BLaER1 (cell line): ENCODE measurements around the gene ROCK2.

Experiments used
- H3K27ac ChIP-seq: shearing (Covaris generic); formaldehyde crosslinking; 2 replicates; pipeline ENCODE4 v1.8.1; 2022
- H3K27me3 ChIP-seq: shearing (Covaris generic); formaldehyde crosslinking; 2 replicates; pipeline ENCODE4 v1.8.1; 2022
- H3K36me3 ChIP-seq: shearing (Covaris generic); formaldehyde crosslinking; 2 replicates; pipeline ENCODE4 v1.8.1; 2022
- H3K4me1 ChIP-seq: shearing (Covaris generic); formaldehyde crosslinking; 2 replicates; pipeline ENCODE4 v1.8.1; 2022
- H3K4me2 ChIP-seq: shearing (Covaris generic); formaldehyde crosslinking; 2 replicates; pipeline ENCODE4 v1.8.1; 2022
- H3K4me3 ChIP-seq: shearing (Covaris generic); formaldehyde crosslinking; 2 replicates; pipeline ENCODE4 v1.8.1; 2022
- H3K9ac ChIP-seq: shearing (Covaris generic); formaldehyde crosslinking; 2 replicates; pipeline ENCODE4 v1.8.1; 2022
- H3K9me3 ChIP-seq: shearing (Covaris generic); formaldehyde crosslinking; 2 replicates; pipeline ENCODE4 v1.8.1; 2022
- H4K20me1 ChIP-seq: shearing (Covaris generic); formaldehyde crosslinking; 2 replicates; pipeline ENCODE4 v1.8.1; 2022
- Cebpa-rat ChIP-seq: shearing (Covaris generic); IDR thresholded peaks from 2 replicates; pipeline ENCODE4 v1.8.1; 2022

Gene ROCK2

GRCh38 chr2:11368059-11368572 is 23.7 kb upstream of the ROCK2 start:
- Histone ChIP-seq H3K27me3 (no peaks in the 10 kb centered on the region), H4K20me1 (no peaks in the 10 kb centered on the region), H3K4me3 (no peak overlapping the region), H3K36me3 (no peaks in the 10 kb centered on the region), H3K4me1 (peaks cover 28% of the 10 kb centered on the region), H3K9ac (no peak overlapping the region), H3K4me2 (peak overlapping the region; percentile 51), H3K27ac (no peak overlapping the region), H3K9me3 (no peaks in the 10 kb centered on the region)
- TF ChIP-seq Cebpa-rat, result no peak

DNA sequence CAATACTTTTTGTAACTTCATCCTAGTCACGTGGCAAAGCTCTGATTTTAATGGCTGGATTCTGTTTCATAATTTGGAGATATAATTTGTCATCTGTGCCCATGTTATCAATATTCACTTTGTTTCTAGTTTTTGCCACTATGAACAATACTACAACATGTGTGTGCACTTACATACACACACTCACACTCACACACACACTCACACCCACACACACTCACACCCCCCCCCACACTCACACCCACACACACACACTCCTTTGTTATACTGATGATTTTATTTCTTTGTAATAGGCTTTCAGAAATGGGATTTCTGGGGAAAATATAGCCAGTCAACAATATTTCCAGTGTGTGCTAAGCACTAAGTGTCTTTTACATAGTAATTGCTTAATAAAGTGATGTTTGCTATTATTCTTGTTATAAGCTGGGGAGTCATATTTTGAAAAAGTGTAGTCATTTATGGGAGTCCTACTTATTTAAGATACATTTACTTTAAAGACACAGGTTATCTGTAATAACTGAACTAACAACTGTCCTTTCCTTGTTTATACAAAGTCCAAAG is 22.8 kb upstream of the ROCK2 start:
- Histone ChIP-seq H4K20me1 (no peaks in the 10 kb centered on the region), H3K4me1 (peaks cover 19% of the 10 kb centered on the region), H3K27me3 (no peaks in the 10 kb centered on the region), H3K36me3 (no peaks in the 10 kb centered on the region), H3K9ac (no peak overlapping the region), H3K4me3 (no peak overlapping the region), H3K9me3 (no peaks in the 10 kb centered on the region), H3K27ac (no peak overlapping the region), H3K4me2 (peak overlapping the region; percentile 51)
- TF ChIP-seq Cebpa-rat, result no peak

DNA sequence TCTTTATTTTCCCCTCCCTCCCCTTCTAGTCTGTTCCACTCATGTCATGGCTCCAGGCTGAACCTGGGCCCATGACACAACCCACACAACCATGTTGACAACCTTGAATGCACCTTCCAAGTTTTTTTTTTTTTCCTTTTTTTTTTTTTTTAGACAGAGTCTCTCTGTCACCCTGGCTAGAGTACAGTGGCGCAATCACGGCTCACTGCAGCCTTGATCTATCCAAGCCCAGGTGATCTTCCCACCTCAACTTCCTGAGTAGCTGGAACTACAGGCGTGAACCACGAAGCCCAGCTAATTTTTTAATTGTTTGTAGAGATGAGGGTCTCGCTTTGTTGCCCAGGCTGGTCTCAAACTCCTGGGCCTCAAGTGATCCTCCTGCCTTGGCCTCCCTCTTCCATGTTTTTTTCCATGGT is 21.9 kb upstream of the ROCK2 start:
- H3K9me3 ChIP-seq, result no peaks in the 10 kb centered on the region
- no peaks in the 10 kb centered on the region for H3K36me3 ChIP-seq
- no peak overlapping the region for H3K4me3 ChIP-seq
- H3K4me2 ChIP-seq, result no peak overlapping the region
- no peak overlapping the region for H3K9ac ChIP-seq
- H3K4me1 ChIP-seq, result peaks cover 10% of the 10 kb centered on the region
- H4K20me1 ChIP-seq, result no peaks in the 10 kb centered on the region
- no peaks in the 10 kb centered on the region for H3K27me3 ChIP-seq
- no peak for TF ChIP-seq Cebpa-rat
- no peak overlapping the region for H3K27ac ChIP-seq

DNA sequence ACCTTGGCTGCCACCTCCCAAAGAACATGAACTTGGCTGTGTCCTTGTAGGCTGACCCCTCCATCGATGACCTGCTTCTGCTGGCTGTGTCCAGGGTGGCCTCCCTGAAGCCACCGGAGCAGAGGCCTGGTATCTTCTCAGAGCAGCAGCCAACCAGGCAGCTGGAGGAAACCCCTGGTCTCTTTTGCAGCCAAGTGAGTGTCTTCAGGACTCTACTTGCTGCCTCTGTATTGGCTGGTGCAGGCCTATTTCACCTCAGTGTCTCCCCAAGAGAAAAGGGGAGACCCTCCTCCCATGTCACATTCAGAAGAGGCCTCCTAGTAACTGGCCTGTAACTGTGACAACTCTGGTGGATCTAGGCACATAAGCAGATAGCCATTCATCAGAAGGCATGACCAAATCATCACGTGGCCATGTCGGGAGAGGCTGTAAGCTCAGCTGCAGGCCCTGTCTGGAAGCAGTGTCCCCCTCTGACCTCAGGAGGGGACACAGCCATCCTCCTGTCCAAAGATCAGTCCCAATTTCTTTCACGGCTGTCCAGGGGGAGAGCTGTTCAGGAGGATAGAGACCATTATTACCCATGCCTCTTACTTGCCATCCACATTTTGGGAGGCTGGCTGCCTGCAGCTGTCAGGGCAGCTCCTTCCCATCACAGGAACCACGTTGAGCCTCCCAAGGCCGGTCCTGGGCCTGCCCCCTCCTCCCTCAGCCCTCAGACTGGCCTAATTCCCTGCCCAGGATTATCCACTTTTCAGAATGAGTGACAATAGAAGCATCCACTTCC is 20.9 kb upstream of the ROCK2 start:
- no peak overlapping the region for H3K9ac ChIP-seq
- no peak for TF ChIP-seq Cebpa-rat
- no peaks in the 10 kb centered on the region for H3K27me3 ChIP-seq
- H3K9me3 ChIP-seq, result no peaks in the 10 kb centered on the region
- peaks cover 10% of the 10 kb centered on the region for H3K4me1 ChIP-seq
- no peaks in the 10 kb centered on the region for H4K20me1 ChIP-seq
- H3K36me3 ChIP-seq, result no peaks in the 10 kb centered on the region
- H3K4me3 ChIP-seq, result no peak overlapping the region
- no peak overlapping the region for H3K27ac ChIP-seq
- H3K4me2 ChIP-seq, result no peak overlapping the region

GRCh38 chr2:11364565-11364887 is 20.1 kb upstream of the ROCK2 start:
- Histone ChIP-seq H3K36me3 (no peaks in the 10 kb centered on the region), H3K9ac (no peak overlapping the region), H3K9me3 (no peaks in the 10 kb centered on the region), H3K4me2 (no peak overlapping the region), H3K27ac (no peak overlapping the region), H4K20me1 (no peaks in the 10 kb centered on the region), H3K27me3 (no peaks in the 10 kb centered on the region), H3K4me1 (peaks cover 10% of the 10 kb centered on the region), H3K4me3 (no peak overlapping the region)
- TF ChIP-seq Cebpa-rat, result no peak

- H3K27ac ChIP-seq, result no peak overlapping the region
- no peaks in the 10 kb centered on the region for H3K27me3 ChIP-seq
- no peak overlapping the region for H3K9ac ChIP-seq
- TF ChIP-seq Cebpa-rat, result no peak
- peaks cover 10% of the 10 kb centered on the region for H3K4me1 ChIP-seq
- no peaks in the 10 kb centered on the region for H3K9me3 ChIP-seq
- H4K20me1 ChIP-seq, result no peaks in the 10 kb centered on the region
- H3K36me3 ChIP-seq, result no peaks in the 10 kb centered on the region
- H3K4me2 ChIP-seq, result no peak overlapping the region
- H3K4me3 ChIP-seq, result no peak overlapping the region
Observed at GRCh38 chr2:11363868-11364564, 19.6 kb upstream of the ROCK2 start.

DNA sequence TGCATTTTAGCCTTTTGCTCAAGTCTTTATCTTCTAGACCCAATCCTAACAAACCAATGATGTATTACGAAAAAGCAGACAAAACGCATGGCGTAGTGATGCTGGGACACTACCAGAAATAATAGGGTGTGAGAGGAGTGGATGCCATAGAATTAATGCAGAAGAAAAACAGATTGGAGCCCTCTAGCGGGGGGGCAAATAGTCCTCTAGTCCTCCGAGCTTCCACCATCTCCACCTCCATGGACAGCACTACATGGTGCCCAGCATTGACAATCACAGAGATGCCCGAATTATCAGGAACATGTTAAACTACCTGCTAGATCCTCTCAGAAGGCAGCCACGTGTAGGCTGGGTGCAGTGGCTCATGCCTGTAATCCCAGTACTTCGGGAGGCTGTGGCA is 15.4 kb upstream of the ROCK2 start:
- Histone ChIP-seq H3K9ac (no peak overlapping the region), H3K9me3 (no peaks in the 10 kb centered on the region), H3K36me3 (no peaks in the 10 kb centered on the region), H3K4me2 (no peak overlapping the region), H3K27ac (no peak overlapping the region), H3K4me1 (no peaks in the 10 kb centered on the region), H3K27me3 (no peaks in the 10 kb centered on the region), H3K4me3 (no peak overlapping the region), H4K20me1 (no peaks in the 10 kb centered on the region)
- TF ChIP-seq Cebpa-rat, result no peak

DNA sequence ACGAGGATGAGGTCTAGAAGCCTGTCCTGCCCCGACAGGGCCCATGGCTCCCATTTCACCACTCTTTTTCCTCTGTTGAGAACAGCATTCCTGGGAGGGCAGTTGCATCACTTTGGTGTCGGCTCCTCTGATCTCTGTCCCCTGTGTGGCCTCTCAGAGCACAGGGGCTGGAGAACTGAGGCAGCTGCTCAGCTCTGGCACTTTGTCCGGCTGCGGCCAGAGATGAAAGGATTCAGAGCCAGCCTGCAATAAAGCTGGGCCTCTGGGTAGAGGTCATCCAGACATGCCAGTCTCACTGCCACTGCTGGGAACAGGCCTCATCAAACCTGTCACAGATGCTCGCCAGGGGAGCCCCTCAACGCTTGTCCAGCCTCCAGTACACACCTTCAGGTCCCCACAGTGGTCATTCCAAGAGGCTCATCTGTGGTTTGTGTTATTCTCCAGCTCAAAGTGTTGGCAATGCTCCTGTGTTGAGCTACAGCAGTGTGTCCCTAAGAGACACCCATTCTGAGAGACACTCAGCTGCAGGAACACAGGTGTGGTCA is 13.1 kb upstream of the ROCK2 start:
- Histone ChIP-seq H3K4me2 (no peak overlapping the region), H3K27me3 (no peaks in the 10 kb centered on the region), H3K36me3 (no peaks in the 10 kb centered on the region), H3K4me1 (no peaks in the 10 kb centered on the region), H3K4me3 (no peak overlapping the region), H3K9me3 (no peaks in the 10 kb centered on the region), H4K20me1 (no peaks in the 10 kb centered on the region), H3K27ac (no peak overlapping the region), H3K9ac (no peak overlapping the region)
- TF ChIP-seq Cebpa-rat, result no peak

DNA sequence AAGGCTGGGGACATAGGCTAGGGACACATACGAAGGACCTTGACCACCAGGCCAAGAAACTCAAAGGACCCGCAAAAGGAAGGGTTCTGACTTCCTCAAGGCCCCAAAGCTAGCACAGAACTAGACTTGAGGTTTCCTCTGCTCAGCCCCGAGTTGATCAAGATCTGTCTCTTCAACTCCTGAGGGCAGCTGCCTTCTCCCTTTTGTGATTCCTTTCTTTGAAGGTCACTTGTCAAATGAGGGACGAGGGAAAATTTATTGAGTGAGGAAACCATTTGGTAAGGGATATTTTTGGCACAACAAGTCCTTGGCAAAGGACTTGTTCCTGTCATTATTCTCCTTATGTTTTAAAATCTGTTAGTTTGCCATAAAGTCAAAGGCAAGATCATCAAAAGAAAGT is 12.3 kb upstream of the ROCK2 start:
- H3K4me1 ChIP-seq, result no peaks in the 10 kb centered on the region
- no peak overlapping the region for H3K4me2 ChIP-seq
- H3K27me3 ChIP-seq, result no peaks in the 10 kb centered on the region
- H4K20me1 ChIP-seq, result no peaks in the 10 kb centered on the region
- H3K9me3 ChIP-seq, result no peaks in the 10 kb centered on the region
- H3K9ac ChIP-seq, result no peak overlapping the region
- H3K36me3 ChIP-seq, result no peaks in the 10 kb centered on the region
- no peak overlapping the region for H3K27ac ChIP-seq
- TF ChIP-seq Cebpa-rat, result no peak
- H3K4me3 ChIP-seq, result no peak overlapping the region
